DMS53 treated with DMSO at 0.1 percent for 48 hours (cell line): ENCODE measurements around the gene CHRD.

ENCODE experiments used
- DNase-seq: peaks from one replicate; lab custom pipeline; 2025; ENCODE audit not compliant: unreplicated experiment; lab: John Stamatoyannopoulos, UW

Gene CHRD

GRCh38 chr3:184360929-184361531, 18.8 kb upstream of the CHRD start:
- no peak for DNase-seq

GRCh38 chr3:184361532-184361931, 18.3 kb upstream of the CHRD start, which contains the start of the genes CLCN2 and POLR2H:
TSS of gene CLCN2 (minus strand) at chr3:184361605. CDS start at chr3:184361479, 126 bp downstream.
TSS of gene POLR2H (plus strand) at chr3:184361710. CDS start at chr3:184363493, 1,783 bp downstream.
- no peak for DNase-seq

DNA sequence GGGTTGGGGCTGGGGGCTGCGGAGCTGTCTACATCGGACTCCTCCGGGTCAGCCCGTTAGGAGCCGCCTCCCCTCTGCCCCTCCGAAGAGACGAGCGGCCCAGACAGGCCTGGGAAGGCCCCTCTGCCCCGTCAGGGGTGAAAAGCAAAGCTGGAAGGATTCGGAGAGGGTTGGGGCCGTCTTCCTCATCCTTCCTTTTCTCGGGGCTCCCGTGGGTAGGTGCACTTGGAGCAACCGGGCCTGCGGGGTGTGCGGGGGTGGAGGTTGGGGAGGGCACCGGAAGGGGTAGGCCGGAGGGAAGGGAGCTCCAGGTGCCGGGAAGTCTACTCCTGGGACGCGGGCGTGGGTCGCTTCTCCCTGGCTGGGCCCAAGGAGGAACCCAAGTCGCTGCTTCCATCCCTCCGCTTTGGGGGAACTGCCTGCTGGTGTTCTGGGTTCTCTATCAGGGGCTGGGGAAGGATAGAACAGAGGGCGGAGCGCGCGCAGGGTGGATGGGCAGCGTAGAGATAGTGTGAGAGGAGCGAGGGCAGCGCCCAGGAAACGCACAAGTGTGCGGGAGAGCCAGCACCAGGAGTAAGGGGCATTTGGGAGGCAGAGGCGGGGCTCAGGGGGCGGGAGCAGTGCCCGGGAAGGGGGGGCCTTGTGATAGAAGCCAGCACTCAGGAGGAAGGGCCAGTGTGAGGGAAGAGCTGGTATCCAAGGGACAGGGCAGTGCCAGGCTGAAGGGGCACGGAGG, 17.8 kb upstream of the CHRD start:
- DNase-seq, result peak; percentile 58

DNA sequence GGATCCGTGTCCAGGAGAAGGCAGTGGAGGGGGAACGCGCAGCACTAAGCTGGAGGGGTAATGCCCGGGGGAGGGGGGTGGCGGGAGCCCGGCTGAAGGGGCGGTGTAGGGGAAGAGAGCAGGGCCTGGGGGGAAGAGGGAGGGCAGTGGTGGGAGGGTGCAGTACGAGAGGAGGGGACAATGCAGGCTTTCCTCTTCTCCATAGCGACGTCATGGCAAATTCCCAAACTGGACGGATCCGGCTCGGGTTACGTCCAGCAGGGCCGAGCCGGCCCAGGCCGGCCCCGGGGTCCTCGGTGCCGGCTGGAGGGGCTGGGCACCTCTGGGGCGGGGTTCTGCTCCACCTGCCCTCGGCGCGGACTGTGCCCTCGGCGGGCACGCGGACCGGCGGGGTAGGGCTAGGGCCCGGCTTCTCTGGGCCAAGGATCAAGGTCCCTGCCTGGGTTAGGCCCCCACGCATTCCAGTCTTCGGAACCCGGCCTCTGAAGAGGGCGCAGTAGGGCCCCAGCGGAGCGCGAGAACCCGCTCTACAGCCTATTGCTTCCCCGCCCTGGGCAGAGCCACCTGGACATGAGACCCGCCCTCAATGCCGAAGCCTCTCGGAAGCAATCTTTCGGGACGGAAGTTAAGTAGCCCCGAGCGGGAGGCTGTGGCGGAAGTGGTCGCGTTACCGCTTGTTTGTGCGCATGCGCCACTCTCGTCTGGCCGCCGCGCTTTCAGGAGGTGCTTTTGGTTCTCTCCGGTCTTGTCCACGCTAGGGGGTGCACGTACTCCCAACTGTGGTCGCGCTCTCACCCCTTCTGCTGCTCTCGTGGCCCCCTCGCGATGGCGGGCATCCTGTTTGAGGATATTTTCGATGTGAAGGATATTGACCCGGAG, 16.9 kb upstream of the CHRD start:
- peak; percentile 89 for DNase-seq

DNA sequence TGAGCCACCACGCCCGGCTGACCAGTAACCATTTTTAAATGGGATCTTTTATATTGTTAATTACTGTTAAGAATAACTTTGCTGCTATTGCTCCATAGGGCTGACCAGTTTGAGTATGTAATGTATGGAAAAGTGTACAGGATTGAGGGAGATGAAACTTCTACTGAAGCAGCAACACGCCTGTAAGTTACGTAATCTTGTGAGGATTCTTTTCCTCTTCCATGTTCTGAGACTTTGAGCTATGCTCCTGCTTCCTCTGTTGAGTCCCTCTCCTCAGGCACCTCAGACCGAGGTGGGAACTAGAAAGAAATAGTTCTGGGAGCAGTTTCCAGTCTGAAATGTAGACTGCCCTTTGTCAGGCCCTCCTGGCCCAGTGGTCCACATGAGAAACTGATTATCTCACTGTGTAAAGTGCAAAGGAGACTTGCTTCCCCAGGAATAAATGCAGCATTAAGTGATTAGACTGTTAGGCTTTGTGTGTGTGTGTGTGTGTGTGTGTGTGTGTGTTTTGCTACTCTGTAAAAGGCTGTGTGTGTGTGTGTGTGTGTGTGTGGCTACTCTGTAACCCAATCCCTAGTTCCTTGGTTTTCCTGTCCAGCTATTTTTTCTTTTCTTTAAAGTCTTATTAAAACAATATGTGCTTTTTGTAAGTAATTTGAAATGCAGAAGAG, 13.1 kb upstream of the CHRD start:
- no peak for DNase-seq

DNA sequence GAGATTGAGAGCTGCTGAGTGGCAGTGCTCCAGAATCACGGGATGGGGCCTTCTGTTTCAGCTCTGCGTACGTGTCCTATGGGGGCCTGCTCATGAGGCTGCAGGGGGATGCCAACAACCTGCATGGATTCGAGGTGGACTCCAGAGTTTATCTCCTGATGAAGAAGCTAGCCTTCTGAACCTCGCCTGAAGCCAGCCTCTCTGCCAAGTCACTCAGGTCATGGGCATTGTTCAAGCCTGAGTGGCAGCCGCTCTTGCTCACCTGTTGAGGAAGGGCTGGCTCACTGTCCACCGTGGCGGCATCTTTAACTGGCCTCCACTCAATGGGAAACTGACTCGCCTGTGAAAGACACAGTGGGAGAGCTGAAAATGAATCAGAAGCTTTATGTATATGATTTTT, 11.7 kb upstream of the CHRD start:
- no peak for DNase-seq

GRCh38 chr3:184368586-184369183, 11.2 kb upstream of the CHRD start:
- no peak for DNase-seq

- DNase-seq, result peak; percentile 86
Observed at GRCh38 chr3:184371570-184372018, 8.3 kb upstream of the CHRD start.

DNA sequence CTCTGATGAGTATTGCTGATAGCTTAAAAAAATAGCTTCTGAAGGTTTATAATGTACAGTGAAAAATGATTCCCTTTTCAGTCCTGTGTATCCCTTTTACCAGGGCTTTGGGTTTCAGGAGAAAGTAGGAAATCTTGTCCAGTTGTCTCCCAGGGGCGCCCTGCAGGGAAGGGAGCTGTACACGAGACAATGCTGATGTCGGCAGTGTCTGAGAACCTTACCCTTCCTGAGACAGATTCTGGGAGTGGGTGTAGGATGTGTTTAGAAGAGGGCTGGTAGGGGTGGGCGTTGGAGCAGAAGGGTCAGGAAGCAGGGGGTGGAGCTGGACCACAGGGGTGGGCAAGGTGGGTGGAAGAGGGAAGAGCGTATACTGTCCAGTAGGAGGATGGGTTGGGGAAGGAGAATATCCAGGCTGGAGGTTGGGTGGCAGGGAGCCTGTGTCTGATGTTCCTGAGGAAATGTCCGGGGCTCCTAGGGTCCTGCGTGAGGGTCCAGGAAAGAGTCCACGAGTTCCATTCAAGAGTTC, 7.5 kb upstream of the CHRD start:
- DNase-seq, result no peak

DNA sequence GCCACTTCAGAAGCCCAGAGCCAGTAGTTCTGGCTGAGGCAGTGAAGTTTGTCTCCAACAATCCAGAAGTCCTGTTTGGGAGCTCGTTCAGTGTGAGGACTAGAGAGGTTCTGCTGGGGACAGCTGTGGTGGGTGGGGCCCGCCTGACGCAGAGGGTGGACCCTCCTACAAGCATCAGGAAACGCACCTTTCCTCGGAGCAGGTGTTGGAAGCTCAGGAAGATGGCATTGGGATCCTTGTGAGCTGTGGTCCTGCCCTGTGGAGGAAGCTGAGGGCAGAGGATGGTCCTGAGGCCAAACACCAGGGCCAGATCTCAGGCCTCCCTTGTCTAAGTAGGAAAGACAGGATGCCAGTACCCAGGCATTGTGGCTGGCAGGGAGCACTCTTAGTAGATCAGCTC, 6.9 kb upstream of the CHRD start:
- DNase-seq, result no peak

- no peak for DNase-seq
Observed at GRCh38 chr3:184373422-184373821, 6.4 kb upstream of the CHRD start.

DNA sequence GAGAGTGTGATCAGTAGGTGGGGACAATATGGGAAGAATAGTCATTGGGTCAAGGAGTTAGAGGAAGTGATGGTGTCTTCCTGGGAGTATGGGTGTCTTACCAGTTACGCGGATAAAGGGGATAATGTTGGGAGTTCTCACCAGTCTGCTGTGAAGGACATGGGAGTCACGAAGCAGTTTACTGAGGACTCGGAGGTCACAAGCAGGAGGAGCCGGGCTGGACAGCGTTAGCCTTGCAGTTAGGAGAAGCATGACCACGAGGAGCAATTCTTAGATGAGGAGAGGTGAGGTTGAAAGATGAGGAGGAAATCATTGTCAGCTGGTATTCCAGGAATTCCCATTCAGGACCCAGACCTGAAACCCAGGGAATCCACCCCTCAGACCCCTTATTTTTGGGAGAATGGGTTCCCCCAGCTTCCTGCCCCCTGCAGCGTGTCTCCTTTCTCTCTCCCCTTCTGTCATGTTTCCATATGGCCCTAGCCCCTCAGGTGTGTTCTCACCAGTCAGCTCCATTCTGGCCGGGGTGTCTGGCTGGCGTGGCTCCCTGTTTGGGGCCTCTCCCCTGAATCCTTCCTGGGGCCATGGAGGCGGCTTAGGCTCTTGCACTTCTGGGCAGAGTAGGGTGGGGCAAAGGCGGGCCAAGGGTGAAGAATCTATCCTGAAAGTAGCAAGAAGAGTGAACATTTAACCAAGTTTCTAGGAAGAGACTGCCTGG, 4.0 kb upstream of the CHRD start:
- no peak for DNase-seq

- peak; percentile 37 for DNase-seq
Observed at GRCh38 chr3:184377374-184377773, 2.5 kb upstream of the CHRD start.

GRCh38 chr3:184377882-184378445, 1.9 kb upstream of the CHRD start, which contains the start of gene THPO:
TSS of gene THPO (minus strand) at chr3:184378207. CDS start at chr3:184376259, 1,948 bp downstream.
- peak; percentile 37 for DNase-seq

DNA sequence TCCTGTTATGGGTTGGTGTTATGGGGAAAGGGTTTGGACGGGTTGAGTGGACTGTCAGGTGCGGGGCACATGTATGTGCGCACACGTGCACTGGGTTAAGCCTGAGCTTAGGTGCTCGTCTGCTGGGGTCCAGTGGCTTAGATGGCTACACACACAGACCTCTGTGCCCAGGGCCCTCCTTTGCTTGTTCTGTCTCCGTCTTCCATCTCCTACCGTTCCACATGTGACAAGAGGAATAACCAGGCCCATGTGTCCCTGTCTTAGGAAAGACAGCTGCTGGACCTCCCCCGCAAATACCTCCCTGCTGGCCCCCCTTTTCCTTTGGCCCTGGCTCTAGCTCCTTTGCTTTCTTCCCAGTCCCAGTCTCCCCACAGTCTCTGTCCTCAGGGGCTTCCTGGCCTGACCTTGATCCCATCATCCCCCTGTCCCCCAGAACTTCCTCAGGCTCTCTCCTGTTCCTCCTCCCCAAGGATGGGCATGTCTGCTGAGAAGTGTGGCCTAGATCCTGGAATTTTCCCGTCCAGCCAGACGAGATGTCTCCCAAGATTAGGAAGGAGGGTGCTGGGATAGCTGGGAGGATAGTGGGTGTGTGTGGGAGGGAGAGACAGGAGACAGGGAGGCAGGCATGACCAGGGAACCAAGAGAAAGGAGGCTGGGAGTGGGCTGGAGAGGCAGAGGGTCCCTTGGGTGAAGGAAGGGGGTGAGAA, 1.1 kb upstream of the CHRD start:
- no peak for DNase-seq

DNA sequence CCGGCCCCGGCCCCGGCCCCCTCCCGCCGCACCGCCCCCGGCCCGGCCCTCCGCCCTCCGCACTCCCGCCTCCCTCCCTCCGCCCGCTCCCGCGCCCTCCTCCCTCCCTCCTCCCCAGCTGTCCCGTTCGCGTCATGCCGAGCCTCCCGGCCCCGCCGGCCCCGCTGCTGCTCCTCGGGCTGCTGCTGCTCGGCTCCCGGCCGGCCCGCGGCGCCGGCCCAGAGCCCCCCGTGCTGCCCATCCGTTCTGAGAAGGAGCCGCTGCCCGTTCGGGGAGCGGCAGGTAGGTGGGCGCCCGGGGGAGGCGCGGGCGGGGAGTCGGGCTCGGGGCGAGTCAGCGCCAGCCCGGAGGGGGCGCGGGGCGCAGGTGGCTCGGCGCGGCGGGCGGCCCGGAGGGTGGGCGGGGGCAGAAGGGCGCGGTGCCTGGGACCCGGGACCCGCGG, 352 bp downstream of the CHRD start:
- no peak for DNase-seq

DNA sequence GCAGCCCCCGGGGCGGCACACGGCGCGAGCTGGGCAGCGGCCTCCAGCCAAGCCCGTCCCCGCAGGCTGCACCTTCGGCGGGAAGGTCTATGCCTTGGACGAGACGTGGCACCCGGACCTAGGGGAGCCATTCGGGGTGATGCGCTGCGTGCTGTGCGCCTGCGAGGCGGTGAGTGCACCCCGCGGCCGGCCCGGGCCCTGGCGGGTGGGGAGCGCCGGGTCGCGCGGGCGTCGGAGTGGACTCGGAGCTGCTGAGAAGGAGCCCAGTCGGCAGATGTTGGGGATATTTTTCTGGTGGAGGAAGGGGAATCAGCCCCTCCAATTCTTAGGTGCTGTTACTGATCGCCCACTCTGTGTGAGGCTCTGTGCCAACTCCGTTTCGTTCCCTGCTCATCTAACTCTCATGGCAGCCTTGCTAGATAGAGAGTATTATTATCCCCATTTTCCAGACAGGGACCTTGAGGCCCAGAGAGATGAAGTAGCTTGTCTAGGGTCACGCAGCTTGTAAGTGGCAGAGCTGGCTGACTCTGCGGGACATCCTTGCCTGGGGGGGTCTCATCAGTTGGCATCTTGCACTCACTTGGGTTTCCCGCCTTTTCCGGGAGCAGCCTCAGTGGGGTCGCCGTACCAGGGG, 890 bp downstream of the CHRD start:
- DNase-seq, result no peak
